HG02943 (cell line): Measurements from ENCODE around the gene NOM1.

Experiments used
- ATAC-seq: cut with Tn5 transposase; IDR thresholded peaks from one replicate; pipeline ENCODE4 v1.9.1; 2021; ENCODE audit warnings: mild to moderate bottlenecking, low read depth, moderate library complexity; ENCODE audit not compliant: unreplicated experiment

Gene NOM1

DNA sequence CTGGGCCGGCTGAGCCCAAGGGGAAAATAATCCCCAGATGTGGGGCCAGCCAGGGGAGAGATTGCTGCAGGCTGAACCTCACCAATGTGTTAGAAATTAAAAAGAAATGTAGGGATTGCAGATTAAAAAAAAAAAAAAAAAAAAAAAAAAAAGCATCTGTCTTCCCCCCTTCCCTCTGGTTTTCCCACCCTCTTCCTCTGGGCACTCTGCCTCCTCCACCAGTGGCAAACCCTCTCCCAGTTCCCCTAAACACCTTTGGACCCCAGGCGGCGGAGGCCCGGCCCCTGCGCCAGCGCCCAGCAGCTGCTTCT lies 53.9 kb downstream of the NOM1 start:
- ATAC-seq, result no peak

DNA sequence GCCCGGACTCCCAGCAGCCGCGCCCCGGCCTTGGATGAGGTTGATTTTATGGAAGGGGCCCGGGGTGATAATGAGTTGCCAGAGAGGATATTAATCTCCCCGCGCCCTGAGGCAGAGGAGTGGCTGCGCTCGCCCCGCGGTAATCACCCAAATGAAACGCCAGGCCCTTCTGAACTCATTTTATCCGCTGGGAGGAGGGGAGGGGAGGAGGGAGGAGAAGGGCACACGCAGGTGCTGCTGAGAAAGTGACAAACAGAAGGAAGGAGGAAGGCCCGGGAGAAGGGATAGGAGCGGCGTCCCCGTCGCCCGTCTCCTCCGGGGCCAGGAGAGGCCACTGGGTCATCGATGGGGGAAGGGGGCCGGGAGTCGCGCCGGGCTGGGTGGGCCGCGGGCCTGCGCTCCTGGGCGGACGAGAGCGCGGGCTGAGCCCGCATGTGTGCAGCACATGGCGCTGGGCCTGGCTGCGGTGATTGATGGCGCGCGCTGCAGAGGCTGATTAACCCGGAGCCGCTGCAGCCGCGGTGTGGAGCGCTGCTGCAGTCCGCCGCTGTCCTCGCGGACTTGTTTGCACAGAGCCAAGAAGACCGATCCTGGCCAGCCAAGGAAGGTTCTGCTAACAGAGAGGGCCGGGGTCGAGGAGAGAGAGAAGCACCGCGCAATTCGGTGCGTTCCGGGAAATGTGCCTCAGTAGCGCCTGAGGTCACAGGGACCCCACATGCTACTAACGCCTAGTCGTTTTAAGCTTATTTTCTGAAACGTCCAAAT lies 54.4 kb downstream of the NOM1 start:
- ATAC-seq, result no peak

DNA sequence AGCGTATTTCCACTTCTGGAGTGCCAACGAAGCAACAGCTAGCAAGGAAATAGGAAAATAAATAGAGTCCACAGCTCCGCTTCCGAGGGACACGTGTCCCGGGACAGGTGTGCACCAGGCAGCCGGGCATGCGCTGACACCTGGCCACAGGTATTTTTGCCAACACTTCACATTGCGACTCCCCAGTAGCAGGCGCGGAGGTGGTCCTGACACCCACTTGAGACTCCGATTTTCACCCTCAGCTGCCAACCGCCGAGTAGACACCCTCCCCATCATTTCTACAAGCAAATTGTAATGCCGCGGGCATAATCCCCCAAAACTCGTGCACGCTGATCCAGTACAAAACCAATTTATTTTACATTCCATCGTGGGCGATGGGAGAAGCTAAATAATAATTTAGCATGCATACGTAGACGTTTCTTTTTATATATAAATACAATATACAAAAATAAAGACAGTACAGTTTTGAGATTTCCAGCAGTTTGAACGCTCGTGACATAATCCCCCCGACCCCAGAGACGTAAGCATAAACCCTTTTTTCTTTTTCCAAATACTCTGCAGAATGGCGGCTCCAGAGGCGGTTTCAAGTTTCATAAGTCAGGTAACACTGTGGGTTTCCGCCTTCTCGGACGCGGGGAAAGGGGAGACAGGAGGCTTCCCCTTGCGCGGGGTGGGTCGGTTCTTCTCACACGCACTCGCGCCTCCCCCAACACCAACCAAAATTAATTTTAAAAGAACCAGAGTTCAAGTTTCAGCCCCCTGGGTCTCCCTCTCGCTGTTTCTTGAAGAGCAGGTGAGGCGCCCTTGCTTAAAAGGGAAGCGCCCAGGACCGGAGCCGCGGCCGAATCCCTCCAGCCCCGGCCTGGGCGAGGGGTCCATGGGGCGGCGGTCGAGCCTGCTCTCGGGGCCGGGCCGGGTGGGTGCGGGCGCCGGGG lies 55.3 kb downstream of the NOM1 start:
- no peak for ATAC-seq

DNA sequence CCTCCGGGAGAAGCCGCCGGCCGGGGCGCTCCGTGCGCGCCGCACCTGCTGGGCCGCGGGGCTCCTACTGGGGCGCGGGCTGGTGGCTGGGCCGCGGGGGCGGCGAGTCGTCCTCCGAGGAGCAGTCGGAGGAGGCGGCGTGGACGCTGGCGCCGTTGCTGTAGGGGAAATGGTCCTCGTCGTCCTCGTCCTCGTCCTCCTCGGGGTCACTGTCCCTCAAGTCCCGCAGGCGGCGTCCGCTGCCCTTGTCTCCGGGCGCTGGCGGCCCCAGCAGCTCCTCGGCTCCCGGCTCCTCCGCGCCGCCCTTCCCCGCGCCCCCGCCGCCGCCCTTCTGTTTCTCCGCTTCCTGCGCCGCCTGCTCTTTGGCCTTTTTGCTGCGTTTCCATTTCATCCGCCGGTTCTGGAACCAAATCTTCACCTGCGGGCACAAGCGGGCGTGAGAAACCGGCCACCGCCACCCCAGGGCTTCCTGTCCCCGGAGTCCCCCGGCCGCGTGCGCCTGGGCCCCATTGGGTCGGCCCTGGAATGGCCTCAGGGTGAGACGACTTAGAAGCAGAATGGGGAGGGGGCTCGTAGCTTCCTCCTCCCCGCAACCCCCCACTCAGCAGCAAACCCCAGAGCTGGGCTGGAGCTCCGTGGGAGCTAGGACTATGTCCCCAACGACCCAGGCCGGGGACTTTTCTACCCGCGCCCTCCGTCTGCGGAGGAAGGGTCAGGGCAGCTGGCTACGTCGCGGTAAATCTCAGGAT lies 56.1 kb downstream of the NOM1 start:
- no peak for ATAC-seq

DNA sequence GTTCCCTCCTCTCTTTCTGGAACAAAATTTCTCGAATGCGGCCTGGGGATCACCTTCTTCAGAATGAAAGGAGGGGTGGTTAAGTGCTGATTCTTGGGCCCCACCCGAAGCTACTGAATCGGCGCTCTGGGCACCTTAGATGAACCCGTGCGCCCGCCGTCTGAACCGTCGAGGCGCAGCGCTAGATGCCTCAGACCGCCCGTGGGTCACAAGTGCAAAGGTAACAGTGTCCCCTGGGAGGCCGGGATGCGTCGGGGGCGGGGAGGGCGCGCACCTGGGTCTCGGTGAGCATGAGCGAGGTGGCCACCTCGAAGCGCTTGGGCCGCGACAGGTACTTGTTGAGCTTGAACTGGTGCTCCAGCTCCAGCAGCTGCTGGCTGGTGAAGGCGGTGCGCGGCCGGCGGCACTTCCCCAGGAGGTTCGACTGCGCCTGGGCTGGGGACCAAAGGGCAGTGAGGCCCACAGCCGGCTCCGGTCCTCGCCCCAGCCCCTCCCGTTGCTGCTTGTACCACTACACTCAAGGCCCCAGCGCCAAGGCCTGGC lies 56.8 kb downstream of the NOM1 start:
- no peak for ATAC-seq

DNA sequence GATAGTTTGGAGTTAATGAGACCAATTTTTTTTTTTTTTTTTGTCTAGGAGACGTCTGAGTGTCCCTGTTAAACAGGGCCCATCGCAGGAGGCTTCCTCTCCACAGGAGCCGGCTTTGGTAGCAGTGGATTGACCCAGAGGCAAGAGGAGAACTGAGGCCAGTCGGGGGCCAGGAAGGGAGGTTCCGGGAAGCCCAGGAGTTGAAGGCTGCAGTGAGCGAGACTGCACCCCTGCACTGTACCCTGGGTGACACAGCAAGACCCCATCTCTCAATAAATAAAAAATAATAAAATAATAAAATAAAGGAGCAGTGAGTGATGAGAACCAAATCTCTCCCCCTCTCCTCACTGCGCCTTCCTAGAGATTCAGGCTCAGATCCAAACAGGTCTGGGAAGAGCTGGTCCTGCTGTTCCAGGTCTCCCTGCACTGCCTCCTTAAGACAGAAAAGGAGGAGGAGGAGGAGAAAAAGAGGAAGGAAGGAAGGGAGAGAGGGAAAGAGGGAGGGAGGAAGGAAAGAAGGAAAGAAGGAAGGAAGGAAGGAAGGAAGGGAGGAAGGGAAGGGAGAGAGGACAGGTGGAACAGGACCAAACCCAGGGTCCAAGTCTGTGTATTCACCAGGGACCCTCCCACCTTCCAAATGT lies 57.4 kb downstream of the NOM1 start:
- no peak for ATAC-seq

DNA sequence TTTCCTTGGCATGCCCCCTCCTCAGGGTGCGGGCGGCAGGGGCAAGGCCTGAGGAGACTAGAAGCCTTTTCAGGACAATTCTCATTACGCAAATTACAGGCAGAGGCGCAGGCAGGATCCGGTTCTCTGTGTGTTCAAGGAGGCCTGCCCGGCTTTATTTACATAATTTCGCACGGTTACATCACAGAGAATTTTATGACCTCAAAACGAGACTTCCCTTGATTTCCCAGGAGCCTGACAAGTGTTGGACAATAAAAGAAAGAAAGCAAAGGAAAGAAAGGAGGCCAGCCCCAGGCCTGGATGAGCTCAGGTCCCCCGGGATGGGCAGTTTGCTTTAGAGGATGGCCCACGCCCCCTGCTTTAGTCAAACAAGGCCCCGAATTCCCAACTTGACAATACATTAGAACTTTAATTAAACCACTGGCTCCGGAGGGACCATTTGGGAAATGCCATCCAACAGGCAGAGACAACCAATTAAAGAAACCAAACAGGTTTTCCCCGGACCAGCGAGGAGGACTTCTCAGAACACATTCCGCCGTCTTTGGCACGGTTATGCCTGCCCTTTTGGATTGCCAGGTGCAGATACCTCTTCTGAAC lies 58.1 kb downstream of the NOM1 start:
- ATAC-seq, result no peak

DNA sequence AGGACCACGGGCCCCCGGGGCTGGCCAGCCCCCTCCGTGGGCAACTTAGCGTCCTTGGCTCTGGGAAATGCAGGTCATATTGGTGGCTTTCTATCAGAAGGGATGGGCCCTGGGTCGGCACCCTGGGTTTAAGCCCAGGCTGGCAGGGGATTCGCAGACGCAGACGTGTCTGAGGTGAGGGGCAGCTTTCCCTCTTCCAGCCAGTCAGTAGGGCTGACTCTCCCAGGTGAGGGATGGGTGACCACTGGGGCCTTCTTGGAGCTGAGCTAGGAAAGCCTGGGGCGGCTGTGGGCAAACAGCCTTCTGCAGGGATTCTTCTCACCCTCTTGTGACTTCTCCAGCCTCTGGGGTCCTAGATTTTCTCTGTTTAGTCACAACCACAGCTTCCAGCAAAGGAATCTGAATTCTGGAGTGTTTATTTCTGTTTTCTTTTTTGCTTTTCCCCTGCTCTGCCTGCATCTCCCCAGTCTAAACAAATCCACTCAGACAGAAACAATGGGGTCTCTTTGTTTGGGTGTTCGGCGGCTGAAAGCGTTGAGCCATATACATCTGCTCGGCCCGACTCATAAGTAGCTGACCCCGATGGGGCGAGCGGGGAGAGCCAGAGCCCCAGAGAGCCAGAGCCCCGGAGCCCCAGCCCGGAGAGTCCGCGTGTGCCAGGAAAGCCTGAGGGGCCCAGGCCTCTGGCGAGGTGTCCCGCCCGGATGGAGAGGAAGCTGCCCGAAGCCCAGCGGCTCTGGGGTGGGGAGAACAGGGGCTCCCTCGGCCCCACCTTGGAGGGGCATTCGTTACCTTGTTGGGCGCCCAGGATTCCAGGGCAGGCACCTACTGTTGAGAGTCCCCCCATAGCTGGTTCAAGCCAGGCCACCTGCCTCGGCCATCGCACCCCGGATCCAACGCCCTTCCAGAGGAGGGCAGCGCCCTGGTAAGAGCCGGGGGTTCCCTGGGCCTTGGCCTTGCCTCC lies 59.0 kb downstream of the NOM1 start:
- peak; percentile 5 for ATAC-seq

DNA sequence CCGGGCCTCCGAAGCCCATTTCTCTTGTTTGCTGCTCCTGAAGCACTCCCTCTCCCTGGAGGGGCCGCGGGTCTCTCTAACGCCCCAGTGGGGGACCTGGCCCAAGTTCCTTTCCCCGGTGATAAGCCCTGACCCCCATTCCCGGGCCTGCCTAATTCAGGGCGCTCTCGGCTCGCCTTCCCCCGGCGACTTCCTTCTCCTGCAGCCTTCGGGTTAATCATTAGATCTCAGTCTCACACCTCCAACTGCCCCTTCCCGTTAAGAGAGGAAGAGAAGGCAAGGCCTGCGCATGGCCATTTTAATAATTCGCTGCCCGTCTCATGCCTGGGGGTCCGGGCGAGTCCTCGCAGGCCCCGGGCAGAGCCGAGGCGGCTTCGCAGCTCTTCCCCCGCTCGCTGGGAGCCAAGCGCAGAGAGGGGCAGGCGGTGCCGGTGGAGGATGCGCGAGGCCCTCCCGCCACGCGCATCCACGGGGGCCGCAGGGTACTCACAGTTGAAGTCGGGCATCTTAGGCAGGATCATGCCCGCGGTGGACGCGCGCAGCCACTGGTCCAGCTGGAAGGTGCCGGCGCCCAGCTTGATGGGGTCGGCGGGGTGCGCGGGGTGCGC lies 59.8 kb downstream of the NOM1 start:
- ATAC-seq, result peak; percentile 43

DNA sequence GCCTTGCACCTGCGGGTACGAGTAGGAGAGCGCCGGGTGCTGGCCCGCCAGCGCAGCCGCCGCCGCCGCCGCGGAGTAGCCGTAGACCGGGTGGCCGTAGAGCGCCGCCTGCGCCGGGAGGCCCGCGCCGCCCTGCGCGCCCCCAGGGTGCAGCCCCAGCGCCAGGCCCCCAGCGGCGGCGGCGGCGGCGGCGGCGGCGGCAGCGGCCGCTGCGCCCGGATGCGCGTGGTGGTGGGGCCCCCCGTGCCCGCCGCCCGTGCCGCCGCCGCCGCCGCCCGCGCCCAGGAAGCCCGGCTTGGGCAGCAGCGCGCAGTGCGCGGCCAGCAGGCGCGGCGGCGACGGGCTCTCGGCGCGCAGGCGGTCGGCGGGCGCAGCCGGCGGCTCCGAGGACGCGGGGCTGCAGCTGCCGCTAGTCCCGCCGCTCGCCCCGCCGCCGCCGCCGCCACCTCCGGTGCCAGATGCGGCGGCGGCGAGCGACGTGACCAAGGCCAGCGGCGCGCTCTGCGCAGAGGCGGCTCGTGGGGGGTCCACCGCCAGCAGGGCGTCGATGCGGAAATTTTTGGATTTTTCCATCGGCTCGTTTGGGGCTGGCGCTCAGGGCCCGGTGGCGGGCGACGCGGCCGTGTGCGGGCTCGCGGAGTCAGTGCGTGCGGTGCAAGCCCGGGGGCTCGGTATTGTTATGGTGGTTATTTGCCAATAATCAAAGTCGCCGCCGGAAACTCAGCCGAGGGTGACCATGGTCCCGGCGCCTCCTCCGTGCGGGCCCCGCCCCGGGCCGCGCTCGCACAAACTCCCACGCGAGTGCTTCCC lies 60.5 kb downstream of the NOM1 start:
- ATAC-seq, result peak; percentile 30

DNA sequence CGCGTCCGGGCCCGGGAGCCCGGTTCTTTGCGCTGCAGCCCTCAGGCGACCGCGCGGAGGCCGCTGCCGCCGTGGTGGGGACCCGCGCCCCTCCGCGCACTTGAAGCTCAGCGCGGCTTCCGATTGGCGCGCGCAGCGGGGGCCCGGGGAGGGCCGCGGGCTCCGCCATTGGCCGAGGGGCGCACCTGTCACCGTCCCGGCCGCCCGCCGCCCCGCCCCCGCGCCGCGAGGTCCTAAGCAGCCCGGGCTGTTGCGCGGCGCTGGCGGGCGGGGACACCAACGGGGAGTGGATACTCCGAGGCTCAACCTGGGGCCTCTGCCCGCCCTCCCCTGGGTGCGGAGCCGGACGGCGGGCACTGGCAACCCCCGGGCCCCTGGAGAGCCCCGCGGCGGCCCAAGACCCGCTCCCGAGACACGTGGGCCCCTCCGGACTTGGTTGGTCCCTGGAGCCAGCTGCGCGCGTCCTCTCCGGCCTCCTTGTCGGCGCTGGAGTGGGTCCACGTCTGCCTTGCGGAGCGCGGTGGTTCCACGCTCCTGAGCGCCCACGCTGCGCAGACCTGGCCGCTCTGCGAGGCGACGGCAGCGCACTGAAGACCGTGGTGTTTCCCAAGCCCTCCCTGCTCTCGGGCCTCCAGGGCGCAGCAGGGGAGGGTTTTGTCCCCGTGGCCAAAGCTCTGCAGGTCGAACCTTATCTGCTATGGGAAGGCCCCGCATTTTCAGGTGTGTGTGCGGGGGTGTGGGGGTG lies 61.2 kb downstream of the NOM1 start, which contains the start of gene MNX1:
TSS of gene MNX1 (minus strand) at position 76 of the 745 bp plus-strand sequence. CDS start 313 bp downstream, outside the sequence.
- ATAC-seq, result peak; percentile 62

DNA sequence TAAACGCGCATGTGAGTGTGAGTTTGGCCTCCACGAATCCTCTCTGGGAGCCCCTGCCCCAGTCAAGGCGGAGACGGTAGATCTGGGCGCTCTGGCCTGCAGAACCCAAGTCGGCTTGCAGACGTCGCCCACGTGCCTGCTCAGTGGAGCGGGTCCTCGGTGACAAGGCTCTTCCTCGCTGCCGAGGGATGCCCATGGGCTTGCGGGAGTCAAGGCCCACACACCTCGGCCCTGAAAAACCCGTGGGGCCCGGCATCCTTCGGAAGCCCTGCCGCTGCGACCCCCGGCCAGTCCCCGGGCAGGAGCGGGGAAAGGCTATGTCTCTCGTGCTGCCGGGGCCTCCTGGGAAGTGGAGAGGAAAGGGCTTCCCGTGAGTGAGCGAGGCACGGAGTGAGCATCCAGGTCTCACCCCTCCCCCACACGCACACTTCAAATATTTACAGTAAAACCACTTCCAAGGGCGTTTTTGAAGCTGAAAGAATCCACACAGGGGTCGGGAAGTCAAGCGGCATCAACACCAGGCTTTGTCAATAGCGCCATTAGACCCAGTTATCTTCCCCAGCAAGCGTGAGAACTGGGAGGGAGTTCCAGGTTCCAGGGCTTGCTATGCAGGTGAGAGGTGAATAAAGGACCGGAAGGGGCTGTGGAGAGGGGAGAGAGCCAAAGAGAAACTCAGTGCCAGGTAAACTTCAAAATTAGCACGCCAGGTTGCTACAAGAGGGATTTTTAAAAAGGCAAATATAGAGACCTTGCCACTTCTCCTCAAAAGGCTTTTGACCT lies 62.0 kb downstream of the NOM1 start:
- ATAC-seq, result no peak

DNA sequence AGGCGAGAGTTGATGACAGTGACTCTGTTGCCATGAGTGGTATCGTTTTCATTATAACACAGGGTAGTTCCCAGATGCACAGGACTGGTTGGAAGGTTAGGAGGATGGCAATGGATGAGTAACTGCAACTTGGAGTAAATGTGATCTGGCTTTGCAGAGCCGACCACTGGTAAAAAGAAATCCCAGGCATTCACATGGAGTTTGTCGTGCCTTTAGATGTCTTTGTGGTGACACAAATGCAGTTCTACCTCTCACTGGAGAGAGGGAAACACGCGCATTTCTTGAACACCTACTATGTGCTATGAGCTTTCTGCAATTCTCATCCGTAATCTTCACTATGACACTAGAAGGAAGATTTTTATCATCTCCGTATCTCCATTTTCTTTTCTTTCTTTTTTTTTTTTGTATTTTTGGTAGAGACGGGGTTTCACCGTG lies 62.6 kb downstream of the NOM1 start:
- ATAC-seq, result no peak

DNA sequence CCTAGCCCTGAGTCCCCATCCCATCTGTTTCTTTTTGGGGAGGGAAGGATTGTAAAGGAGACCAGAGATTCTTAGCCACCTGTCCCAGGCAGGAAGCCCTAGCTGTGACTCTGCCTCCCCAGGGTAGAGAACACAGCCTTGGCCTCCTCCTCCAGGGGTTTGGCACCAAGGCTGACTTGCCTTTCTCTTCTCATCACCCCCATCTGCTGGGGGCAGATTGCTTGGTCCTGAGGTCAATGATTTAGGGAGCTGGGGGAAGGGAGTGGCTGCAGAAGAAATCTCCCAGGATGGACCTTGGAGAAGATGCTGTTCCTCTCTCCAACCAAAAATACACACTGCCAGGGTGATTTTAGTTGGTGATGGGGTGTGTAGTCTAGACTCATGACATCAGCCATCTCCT lies 63.6 kb downstream of the NOM1 start:
- ATAC-seq, result no peak

DNA sequence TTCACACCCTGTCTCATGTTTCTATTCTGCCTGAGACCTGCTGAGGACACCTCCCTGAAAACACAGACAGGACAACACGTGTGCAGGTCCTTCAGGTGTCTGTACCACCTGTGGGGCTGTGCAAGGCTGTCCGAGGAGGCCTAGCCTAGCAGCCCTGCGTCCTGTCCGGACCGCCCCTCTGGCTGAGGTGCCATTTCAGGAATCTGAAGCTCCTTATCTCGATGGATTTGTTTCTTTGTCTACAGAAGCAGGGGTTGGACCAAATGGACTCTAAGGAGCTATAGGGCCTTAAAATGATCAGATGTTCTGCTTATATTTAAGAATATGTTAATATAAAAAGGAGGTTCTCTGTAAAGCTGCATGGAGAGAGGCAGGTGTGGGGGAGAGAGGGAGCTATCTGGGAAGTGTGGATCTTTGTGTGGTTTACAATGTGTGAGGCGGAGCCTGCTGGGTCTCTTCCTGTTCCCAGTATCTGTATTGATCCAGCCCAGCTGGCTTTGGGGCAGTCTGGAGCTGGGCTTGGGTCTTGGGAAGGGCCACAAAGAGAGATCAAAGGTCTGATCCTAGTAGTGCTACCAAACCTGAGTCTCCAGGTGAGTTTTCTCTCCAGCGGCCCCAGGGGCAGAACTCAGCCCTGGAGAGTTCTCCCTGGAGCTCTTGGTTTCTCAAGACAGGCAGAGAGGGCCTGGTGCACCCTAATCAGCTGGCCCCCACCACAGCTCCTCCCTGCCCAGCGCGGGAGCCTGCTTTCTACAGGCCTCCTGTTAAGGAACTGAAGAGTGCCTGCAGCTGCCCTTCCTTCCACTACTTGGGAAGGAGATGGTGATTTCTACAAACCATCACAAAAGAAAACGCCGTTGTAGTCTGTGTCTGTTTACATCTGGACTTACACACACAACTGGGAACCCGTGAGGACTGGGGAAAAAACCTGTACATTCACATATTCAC lies 64.4 kb downstream of the NOM1 start:
- ATAC-seq, result no peak
